ENCODE measurements around the gene PPIE.

PPIE gene

DNA sequence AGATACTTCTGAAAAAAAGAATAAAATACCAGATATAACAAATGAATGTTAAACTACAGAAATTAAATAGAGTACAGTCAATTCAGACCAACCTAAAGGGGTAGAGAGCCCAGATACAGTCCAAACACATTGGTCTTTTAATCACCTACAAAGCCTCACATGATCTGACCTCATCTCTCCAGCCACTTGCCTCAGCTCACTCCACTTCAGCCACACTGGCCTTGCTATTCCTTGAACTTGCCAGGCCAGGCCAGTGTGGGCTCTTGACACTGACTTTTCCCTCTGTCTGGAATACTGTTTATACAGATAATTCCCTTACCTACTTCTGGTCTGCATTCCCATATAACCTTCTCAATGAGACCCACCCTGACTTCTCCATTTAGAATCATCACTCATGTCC, 17.0 kb upstream of the PPIE start:
- DNase-seq: no peak

GRCh38 chr1:39722495-39722894, 16.2 kb upstream of the PPIE start:
- no peak for DNase-seq

DNA sequence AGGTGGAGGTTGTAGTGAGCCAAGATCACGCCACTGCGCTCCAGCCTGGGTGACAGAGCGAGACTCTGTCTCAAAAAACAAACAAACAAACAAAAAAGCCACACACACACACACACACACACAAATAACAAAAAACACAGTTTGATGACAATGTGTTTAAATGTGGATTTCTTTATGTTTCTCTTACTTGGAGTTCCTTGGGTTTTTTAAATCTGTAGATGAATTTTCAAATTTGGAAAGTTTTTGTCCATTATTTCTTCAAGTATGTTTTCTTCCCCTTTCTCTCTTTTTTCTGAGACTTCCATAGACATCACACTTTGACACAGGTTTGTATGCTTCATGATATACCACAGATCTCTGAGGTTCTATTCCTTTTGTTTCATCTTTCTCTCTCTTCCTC, 12.1 kb upstream of the PPIE start:
- DNase-seq: no peak

DNA sequence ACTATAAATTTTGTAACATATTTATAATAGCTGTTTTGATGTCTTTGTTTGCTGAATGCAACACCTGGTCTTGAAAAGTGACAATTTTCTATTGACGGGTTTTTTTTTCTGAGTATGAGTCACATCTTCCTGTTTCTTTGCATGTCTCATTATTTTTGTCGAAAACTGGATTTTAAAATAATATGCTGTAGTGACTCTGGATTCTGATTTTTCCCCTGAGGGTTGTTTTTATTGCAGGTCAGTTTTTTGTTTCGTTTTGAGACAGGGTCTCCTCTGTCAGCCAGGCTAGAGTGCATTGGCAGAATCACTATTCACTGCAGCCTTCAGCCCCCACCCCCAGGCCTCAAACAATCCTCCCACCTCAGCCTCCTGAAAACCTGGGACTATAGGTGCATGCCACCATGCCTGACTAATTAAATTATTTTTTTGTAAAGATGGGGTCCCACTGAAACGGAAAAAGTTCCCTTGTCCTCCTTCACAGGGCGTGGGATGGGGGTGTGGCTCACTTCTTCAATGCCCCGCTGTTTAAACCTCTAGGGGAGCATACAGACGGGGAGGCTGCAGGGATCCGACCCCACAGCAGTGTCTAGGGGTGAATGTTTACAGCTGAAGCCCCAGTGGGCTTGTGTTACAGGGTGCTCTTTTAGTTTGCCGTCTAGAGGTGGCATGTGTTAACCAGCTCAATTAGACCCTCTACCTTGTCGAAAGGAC, 11.3 kb upstream of the PPIE start:
- DNase-seq: no peak

DNA sequence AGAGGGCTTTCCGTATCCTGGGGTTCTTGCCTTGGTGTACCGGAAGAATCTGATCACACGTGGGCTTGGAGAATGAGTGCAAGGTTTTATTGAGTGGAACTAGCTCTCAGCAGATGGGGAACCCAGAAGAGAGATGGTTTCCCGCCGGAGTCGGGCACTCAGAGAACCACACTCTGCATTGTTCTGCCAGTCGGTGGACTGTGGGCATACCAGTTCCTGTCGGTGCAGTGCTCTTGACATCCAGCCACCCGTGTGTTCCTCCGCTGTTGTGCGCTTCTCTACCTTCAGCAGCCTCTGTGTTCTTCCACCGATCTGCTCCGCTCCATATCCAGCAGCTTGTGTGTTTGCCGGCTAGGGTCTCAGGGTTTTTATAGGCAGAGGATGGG, 10.8 kb upstream of the PPIE start:
- DNase-seq: no peak

GRCh38 chr1:39729030-39729429, 9.7 kb upstream of the PPIE start:
- no peak for DNase-seq

DNA sequence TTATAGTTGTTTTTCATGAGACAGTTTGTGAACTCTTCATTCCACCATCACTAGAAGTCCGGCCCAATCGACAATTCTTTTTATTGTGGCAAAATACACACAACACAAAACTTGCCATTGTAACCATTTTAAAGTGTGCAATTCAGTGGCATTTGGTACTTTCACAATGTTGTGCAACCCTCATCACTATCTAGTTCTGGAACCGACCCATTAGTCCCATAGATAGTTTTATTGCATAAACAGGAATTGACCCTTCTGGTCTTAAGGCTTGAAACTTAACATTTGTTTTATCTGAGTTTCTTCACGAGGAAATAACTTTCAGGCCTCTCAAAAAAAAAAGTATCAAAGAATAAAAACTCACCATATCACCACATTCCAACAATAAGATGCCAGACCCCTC, 8.8 kb upstream of the PPIE start:
- no peak for DNase-seq

DNA sequence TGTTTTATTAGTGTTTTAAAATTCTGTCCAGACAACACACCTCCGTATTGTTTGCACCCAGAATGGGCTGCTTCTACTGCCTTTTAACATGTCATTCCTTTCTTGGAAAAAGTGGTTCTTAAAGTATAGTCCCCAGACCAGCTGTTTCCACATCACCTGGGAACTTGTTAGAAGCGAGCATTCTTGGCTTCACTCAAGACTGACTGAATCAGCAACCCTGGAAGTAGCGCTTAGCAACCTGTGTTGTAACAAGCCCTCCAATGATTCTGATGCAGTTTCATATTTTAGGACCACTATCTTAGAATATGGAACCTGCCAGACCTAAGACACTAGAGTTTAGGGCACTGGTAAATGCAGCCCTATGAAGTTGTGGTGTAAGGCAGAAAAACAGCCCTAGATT, 6.0 kb upstream of the PPIE start:
- DNase-seq: no peak

- peak in 1 of 2 experiments; percentile 24 for DNase-seq
These were observed 5.5 kb upstream of the PPIE start for GRCh38 chr1:39733161-39733560.

- DNase-seq: no peak
These were observed 3.0 kb upstream of the PPIE start for GRCh38 chr1:39735731-39736130.

- DNase-seq: no peak
These were observed 1.0 kb upstream of the PPIE start for GRCh38 chr1:39737546-39738169.

GRCh38 chr1:39745016-39745670, 6.5 kb downstream of the PPIE start:
- DNase-seq: no peak

- DNase-seq: no peak
These were observed 12.9 kb downstream of the PPIE start for GRCh38 chr1:39751595-39751994.

GRCh38 chr1:39752703-39753102, 14.0 kb downstream of the PPIE start:
- DNase-seq: no peak

DNA sequence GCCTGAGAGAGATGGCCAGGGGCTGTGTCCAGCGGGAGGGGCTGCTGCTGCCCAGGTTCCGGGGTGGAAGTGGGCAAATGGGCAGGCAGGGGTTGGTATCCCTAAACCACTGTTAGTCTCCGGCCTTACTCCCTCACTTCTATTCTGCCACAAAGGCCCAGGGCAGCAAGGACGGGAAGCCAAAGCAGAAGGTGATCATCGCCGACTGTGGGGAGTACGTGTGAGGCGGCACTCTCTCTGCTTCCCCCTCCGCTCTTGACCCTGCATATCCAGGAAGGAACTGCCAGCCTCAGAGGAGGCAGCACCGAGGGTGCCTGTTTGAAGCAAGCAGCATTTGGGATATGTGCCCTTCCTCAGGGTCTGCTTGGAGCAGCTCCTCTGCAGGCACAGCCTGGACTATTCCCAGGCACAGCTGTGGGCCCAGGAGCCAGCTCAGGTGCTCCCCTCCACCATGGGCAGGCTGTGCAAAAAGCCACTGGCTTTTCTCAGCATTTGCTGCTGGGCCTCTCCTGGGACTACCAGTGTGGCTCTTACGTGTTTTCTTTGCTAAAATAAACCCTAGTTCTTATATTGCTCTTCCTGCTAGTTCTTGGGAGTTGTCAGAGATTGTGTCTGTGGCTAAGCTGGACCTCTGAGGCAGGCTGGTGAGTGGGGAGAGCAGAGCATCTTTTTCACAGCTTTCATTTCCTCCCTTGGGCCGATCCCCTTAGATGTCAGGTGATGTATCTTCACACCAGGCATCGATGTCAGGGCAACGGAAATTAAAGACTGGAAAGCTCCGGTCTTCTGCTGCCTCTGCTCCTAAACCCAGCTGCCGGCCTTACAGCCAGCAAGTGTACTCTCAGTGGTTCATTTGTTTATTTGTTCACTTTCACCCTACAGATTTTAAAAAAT, 14.7 kb downstream of the PPIE start:
- no peak for DNase-seq

DNA sequence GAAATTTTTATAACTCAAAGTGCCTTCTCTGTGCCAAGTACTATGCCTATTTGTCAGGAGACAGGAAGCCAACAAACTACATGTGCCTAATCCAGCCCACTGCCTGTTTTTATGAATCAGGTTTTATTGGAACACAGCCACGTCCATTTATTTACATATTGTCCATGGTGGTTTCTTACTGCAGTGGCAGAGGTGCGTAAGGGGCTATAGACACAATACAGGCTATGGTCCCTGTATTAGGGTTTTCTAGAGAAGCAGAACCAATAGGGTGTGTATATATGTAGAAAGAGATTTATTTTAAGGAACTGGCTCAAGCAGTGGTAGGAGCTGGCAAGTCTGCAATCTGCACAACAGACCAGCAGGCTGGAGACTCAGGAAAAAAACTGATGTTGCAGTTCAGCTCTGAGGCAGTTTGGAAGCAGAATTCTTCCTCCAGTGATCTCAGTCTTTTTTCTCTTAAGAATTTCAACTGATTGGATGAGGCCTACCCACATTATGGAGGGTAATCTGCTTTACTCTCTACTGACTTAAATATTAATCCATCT, 15.4 kb downstream of the PPIE start:
- DNase-seq: no peak

- no peak for DNase-seq
These were observed 16.3 kb downstream of the PPIE start for GRCh38 chr1:39754906-39755504.

DNA sequence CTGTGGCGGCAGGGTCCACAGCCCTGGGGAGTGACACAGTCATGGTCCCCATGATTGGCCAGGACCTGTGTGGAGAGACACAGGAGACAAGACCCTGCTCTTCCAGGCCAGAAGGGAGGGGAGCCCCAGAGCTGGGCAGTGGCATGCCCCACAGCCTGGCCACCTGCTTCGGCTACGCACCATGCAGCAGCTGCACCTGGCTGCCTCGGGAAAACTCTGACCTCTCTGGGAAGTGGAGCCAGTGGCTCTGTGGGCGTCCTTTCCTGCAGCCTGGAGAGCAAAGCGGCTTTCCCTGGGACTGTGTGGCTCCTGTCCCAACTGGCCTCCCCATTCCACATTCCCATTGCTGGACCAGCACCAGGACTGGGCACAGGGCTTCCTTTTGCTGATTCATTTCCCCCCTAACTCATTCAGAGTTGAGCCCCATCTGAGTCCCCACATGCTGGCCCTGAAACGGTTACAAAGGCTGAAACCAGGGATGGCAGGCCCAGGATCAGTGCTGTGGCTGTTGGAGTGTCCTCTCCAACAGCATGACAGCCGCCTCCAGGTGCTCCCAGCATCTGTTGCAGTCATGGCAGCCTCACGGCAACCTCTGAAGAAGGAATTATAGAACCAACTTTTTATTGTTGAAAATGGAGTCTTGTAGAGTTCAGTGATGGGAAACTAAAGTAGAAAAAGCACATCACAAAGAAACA, 17.4 kb downstream of the PPIE start:
- DNase-seq: peak in 1 of 2 experiments; percentile 5

DNA sequence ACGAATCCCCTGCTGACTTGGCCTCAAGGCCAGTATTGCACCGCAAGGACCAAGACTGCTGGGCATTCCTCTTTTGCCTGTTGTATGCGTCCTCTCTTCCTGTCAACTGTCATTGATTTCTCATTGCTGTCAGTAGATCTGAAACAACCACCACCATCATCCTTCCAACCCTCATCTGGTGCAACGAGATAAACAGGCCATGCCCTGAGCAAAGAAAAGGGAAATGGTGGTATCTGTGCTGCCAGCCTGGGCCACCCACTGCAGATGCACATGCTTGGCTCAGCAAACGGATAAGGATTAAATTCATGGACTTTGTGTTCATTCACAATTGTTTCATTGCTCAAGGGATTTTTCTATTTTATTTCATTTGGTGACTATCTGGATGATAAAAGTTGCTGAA, 18.8 kb downstream of the PPIE start:
- no peak for DNase-seq

DNA sequence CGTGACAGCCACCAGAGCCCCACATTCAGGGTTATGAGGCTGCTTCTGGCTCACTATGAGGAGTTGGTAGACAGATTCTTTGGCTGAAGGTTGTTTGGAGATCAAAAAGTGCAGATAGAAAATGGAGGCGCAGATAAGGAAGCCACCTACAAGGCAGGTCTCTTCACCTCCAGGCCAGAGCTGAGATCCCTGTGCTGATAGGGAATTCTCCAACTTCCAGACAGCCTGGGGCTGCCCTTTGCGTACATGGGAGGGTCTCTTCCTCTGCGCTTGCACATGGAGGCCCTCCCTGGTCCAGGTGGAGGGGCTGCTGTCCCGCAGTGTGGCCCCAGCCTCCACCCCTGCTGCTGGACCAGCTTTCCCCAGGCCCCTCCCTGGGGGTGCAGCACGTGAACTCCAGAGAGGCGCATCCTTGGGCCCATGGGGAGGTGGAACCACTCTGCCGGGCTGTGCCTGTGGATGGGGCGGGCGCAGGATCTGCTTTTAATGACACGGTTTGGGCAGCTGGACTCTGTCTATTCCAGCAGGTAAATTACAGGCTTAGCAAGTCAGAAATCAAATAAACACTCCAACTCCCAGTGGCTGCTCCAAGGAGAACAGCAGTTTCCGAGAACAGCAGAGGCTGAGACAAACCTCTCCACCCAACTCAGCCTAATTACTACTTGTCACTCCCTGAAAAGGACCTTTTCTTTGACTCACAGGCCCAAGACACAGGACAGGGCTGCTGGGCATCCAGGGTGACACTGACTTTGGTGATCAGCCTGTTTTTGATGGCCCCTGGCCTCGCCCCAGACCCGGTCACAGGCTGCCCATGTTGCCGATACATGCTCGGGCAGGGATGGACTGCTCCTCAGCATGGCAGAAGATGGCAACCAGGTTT, 20.1 kb downstream of the PPIE start:
- DNase-seq: no peak

DNA sequence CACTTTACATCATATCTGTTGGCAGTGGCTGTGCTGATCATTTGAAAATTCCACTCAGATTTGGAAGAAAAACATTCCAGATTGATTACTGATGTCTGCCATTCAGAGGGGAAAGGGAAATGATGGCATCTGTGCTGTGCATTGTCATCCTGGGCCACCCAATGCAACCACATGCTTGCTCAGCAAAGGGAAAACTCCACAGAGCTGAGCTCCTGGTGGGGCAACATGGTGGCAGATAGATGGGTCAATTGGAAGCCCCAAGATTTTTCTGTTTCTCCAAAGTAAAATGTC, 20.7 kb downstream of the PPIE start:
- no peak for DNase-seq
